ENCODE results near the gene RUNX2. TPM values are rescaled to one million over a fixed set of nuclear protein-coding genes. Genes with fewer than 3 reads are reported as not detected.

The RUNX2 gene
- total RNA-seq, 1 experiment from 2014 or later: 7.0 TPM

GRCh38 chr6:45675634-45676033, 347.5 kb downstream of the RUNX2 start:
- TF ChIP-seq POLR2AphosphoS5 (IDR thresholded peaks at IDR 0.05; ENCODE audit: low read depth, low read length) (no peak), REST (IDR thresholded peaks at IDR 0.05; ENCODE audit: insufficient read depth in 1 of 2, low read depth in 2 of 2, low read length in 1 of 2) (no peak), CTCF (IDR thresholded peaks at IDR 0.05) (no peak), TCF7L2 (IDR thresholded peaks at IDR 0.05; ENCODE audit: low read depth, low read length) (no peak), SIN3A (IDR thresholded peaks at IDR 0.05; ENCODE audit: borderline replicate concordance, insufficient read depth, low read depth, low read length) (no peak)
- ATAC-seq (no peak), DNase-seq (ENCODE audit: low read depth, low spot score) (no peak)
- intact Hi-C loops (cut with micrococcal nuclease; ENCODE audit: unreplicated experiment): no loop called here
- ChIA-PET CTCF (no interaction called here), POLR2A (no interaction called here)
- Histone ChIP-seq H3K4me3 (ENCODE audit: low read depth in 2 of 2, low read length in 2 of 2) (no peak overlapping the region), H3K27me3 (ENCODE audit: control insufficient read depth, insufficient read depth, low read length) (no peaks in the 10 kb centered on the region), H3K36me3 (ENCODE audit: control insufficient read depth, insufficient read depth, low read length) (no peaks in the 10 kb centered on the region), H3K27ac (ENCODE audit: low read length) (no peak overlapping the region), H3K9me3 (ENCODE audit: control insufficient read depth, insufficient read depth, low read depth, low read length) (peaks cover 2% of the 10 kb centered on the region; the same call in 1 of the 2 replicates), H3K4me1 (ENCODE audit: control insufficient read depth, insufficient read depth, low read length) (peaks cover 13% of the 10 kb centered on the region)
- BruUV-seq (replicated peaks): no TSS peak
- in situ Hi-C loops (cut with HindIII; ENCODE audit: low pct_unique_long_range_greater_than_20kb, low sequenced_read_pairs): no loop called here

GRCh38 chr6:45676380-45676779, 348.2 kb downstream of the RUNX2 start:
- Histone ChIP-seq H3K27ac (ENCODE audit: low read length) (no peak overlapping the region), H3K9me3 (ENCODE audit: control insufficient read depth, insufficient read depth, low read depth, low read length) (peaks cover 7% of the 10 kb centered on the region; the same call in 1 of the 2 replicates), H3K4me1 (ENCODE audit: control insufficient read depth, insufficient read depth, low read length) (peaks cover 13% of the 10 kb centered on the region), H3K27me3 (ENCODE audit: control insufficient read depth, insufficient read depth, low read length) (no peaks in the 10 kb centered on the region), H3K4me3 (ENCODE audit: low read depth in 2 of 2, low read length in 2 of 2) (no peak overlapping the region), H3K36me3 (ENCODE audit: control insufficient read depth, insufficient read depth, low read length) (no peaks in the 10 kb centered on the region)
- ChIA-PET POLR2A (no interaction called here), CTCF (no interaction called here)
- DNase-seq (ENCODE audit: low read depth, low spot score) (no peak), ATAC-seq (no peak)
- in situ Hi-C loops (cut with HindIII; ENCODE audit: low pct_unique_long_range_greater_than_20kb, low sequenced_read_pairs) (no loop called here), intact Hi-C loops (cut with micrococcal nuclease; ENCODE audit: unreplicated experiment) (no loop called here)
- BruUV-seq (replicated peaks): no TSS peak
- TF ChIP-seq REST (IDR thresholded peaks at IDR 0.05; ENCODE audit: insufficient read depth in 1 of 2, low read depth in 2 of 2, low read length in 1 of 2): no peak
- no peak for TF ChIP-seq CTCF (IDR thresholded peaks at IDR 0.05)
- TF ChIP-seq SIN3A (IDR thresholded peaks at IDR 0.05; ENCODE audit: borderline replicate concordance, insufficient read depth, low read depth, low read length): no peak
- TF ChIP-seq TCF7L2 (IDR thresholded peaks at IDR 0.05; ENCODE audit: low read depth, low read length): no peak
- TF ChIP-seq POLR2AphosphoS5 (IDR thresholded peaks at IDR 0.05; ENCODE audit: low read depth, low read length): no peak
